ENCODE data around the gene CPSF3.

DNA sequence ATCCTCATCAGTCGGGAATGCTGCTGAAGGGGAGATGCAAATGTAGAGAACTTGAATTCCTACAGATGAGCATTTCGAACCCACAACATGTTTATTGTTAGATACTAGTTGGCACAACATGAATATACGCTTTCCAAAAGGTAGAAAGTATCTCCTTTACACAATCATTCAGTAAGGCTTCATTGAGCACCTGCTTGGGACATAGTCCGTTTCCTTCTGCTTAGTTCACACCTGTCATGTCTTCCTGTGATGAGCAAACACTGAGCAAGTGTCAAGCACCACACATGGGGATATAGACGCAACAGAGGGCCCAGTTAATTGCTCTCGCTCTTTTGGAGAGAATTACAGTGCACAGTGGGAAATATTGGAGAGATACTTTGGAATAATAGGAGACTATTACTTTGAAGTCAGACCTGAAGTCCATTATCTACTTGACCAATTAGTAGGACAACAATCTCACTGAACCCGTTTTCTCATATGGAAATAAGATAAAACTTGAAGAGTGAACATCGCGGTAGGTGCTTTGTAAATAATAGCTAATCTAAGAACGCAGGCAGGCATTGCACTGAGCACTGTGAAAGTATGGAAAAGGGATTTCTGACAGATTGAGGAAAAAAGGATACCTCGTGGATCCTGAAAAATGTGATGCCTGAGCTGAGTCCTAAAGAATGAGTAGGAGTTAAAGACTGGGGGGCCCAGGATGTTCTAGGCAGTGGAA is 1.2 kb downstream of the CPSF3 start:
- TF ChIP-seq, protein P1, sequence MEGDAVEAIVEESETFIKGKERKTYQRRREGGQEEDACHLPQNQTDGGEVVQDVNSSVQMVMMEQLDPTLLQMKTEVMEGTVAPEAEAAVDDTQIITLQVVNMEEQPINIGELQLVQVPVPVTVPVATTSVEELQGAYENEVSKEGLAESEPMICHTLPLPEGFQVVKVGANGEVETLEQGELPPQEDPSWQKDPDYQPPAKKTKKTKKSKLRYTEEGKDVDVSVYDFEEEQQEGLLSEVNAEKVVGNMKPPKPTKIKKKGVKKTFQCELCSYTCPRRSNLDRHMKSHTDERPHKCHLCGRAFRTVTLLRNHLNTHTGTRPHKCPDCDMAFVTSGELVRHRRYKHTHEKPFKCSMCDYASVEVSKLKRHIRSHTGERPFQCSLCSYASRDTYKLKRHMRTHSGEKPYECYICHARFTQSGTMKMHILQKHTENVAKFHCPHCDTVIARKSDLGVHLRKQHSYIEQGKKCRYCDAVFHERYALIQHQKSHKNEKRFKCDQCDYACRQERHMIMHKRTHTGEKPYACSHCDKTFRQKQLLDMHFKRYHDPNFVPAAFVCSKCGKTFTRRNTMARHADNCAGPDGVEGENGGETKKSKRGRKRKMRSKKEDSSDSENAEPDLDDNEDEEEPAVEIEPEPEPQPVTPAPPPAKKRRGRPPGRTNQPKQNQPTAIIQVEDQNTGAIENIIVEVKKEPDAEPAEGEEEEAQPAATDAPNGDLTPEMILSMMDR (conservative IDR thresholded peaks at IDR 0.05), result no peak
- TF ChIP-seq ZFX (IDR thresholded peaks at IDR 0.05), result no peak
